HepG2 (cell line): Measurements from ENCODE around the gene GATAD2B. TPM values are rescaled to one million over a fixed set of nuclear protein-coding genes. Genes with fewer than 3 reads are reported as not detected.

Source experiments
- CHD2 ChIP-seq: IDR thresholded peaks from 2 replicates; pipeline ENCODE4 v1.6.1; 2011; ENCODE audit warnings: low read depth, low read length, improper control_type of control experiment
- EHMT2 ChIP-seq: fragments of 200-600 bp; sonication (generic); IDR thresholded peaks from 2 replicates; pipeline ENCODE4 v1.7.0; 2017; ENCODE audit warnings: antibody characterized with exemption, low read depth, low read length, borderline replicate concordance
- FOXK1 ChIP-seq: sonication (generic); formaldehyde crosslinking; IDR thresholded peaks from 2 replicates; pipeline ENCODE4 v1.4.0; 2020; ENCODE audit warnings: low read depth, missing genetic modification reagents, borderline replicate concordance
- FOXK2 ChIP-seq: fragments of 450-650 bp; IDR thresholded peaks from 2 replicates; pipeline ENCODE4 v1.6.1; 2016
- SMARCE1 ChIP-seq: fragments of 450-650 bp; IDR thresholded peaks from 2 replicates; pipeline ENCODE4 v1.6.1; 2017; ENCODE audit warnings: borderline replicate concordance
- SNAPC5 ChIP-seq: sonication (generic); formaldehyde crosslinking; IDR thresholded peaks from 2 replicates; pipeline ENCODE4 v1.8.1; 2023; ENCODE audit warnings: mild to moderate bottlenecking, missing genetic modification reagents, borderline replicate concordance
- ZBTB1 ChIP-seq: sonication (generic); formaldehyde crosslinking; IDR thresholded peaks from 2 replicates; pipeline ENCODE4 v1.4.0; 2020; ENCODE audit warnings: missing genetic modification reagents, borderline replicate concordance
- ZBTB38 ChIP-seq: sonication (generic); formaldehyde crosslinking; IDR thresholded peaks from 2 replicates; pipeline ENCODE4 v1.5.1; 2020; ENCODE audit warnings: mild to moderate bottlenecking, missing genetic modification reagents
- ZBTB49 ChIP-seq: sonication (generic); formaldehyde crosslinking; IDR thresholded peaks from 2 replicates; pipeline ENCODE4 v1.4.0; 2020; ENCODE audit warnings: missing genetic modification reagents, borderline replicate concordance
- ZNF232 ChIP-seq: sonication (generic); formaldehyde crosslinking; IDR thresholded peaks from 2 replicates; pipeline ENCODE4 v1.4.0; 2020; ENCODE audit warnings: missing genetic modification reagents, borderline replicate concordance
- ZNF253 ChIP-seq: sonication (generic); formaldehyde crosslinking; IDR thresholded peaks from 2 replicates; pipeline ENCODE4 v1.8.0; 2022; ENCODE audit warnings: mild to moderate bottlenecking, missing genetic modification reagents, borderline replicate concordance
- ZNF275 ChIP-seq: sonication (generic); formaldehyde crosslinking; IDR thresholded peaks from 2 replicates; pipeline ENCODE4 v1.8.0; 2022; ENCODE audit warnings: missing genetic modification reagents, mild to moderate bottlenecking, inconsistent platforms, borderline replicate concordance
- ZNF33B ChIP-seq: sonication (generic); formaldehyde crosslinking; IDR thresholded peaks from 2 replicates; pipeline ENCODE4 v1.5.1; 2020; ENCODE audit warnings: mild to moderate bottlenecking, missing genetic modification reagents
- ZNF501 ChIP-seq: sonication (generic); formaldehyde crosslinking; IDR thresholded peaks from 2 replicates; pipeline ENCODE4 v1.5.1; 2020; ENCODE audit warnings: mild to moderate bottlenecking, moderate library complexity, missing genetic modification reagents
- ZNF563 ChIP-seq: sonication (generic); formaldehyde crosslinking; IDR thresholded peaks from 2 replicates; pipeline ENCODE4 v1.8.0; 2022; ENCODE audit warnings: mild to moderate bottlenecking, moderate library complexity, missing genetic modification reagents
- ZNF646 ChIP-seq: sonication (generic); formaldehyde crosslinking; IDR thresholded peaks from 2 replicates; pipeline ENCODE4 v1.9.0; 2021; ENCODE audit warnings: mild to moderate bottlenecking, missing genetic modification reagents
- polyA plus RNA-seq, 8 experiments: library from polyadenylated mRNA; depleted of rRNA in 3 of 8; stranded (reverse) in 7 of 8; unstranded in 1 of 8; fragments of >200 nt; fragmentation: Illumina TruSeq in 4 of 8; extraction: Trizol in 4 of 8; gene quantifications; 2 replicates each; pipeline versions ENCODE4 v1.2.1 to v1.2.3, GENCODE V29; 2011 to 2016; ENCODE audit warnings: low read depth in 4 of 8, missing spikeins in 1 of 8, mixed read lengths in 1 of 8; ENCODE audit not compliant: insufficient read depth in 1 of 8
- total RNA-seq, 5 experiments: library from RNA; depleted of rRNA; stranded (reverse); fragments of >200 nt; fragmentation: Illumina TruSeq; extraction: Trizol; gene quantifications; 2 replicates each; pipeline ENCODE4 v1.2.3, GENCODE V29; 2016; ENCODE audit warnings: low read depth in 1 of 5

The GATAD2B gene
- total and polyA plus RNA-seq, 2 of the 13 experiments (the other 11 are each of a cell fraction or from before 2014, with no cell fraction given) = 3.2 to 5.2 TPM

GRCh38 chr1:153783233-153784190, 139.3 kb downstream of the GATAD2B start (continued):
- TF ChIP-seq FOXK1 (CRISPR knock-in tag) (0 out of 2 replicates have a peak, but pooled peaks have one; percentile 46), ZNF646 (CRISPR knock-in tag) (no peak), EHMT2 (no peak), ZNF253 (CRISPR knock-in tag) (no peak), SMARCE1 (no peak), ZNF33B (CRISPR knock-in tag) (peak; percentile 92), ZBTB38 (CRISPR knock-in tag) (no peak), ZBTB1 (no peak), CHD2 (no peak), FOXK2 (no peak), ZNF275 (CRISPR knock-in tag) (peak; percentile 92; the same call in 1 of the 2 replicates), ZNF232 (CRISPR knock-in tag) (0 out of 2 replicates have a peak, but pooled peaks have one; percentile 54), SNAPC5 (CRISPR knock-in tag) (0 out of 2 replicates have a peak, but pooled peaks have one; percentile 78), ZNF563 (CRISPR knock-in tag) (peak; percentile 79; the same call in 1 of the 2 replicates), ZBTB49 (CRISPR knock-in tag) (0 out of 2 replicates have a peak, but pooled peaks have one; percentile 8), ZNF501 (CRISPR knock-in tag) (peak; percentile 96)
